WTC11 (cell line): ENCODE results near the gene ALK. TPM values are rescaled to one million over a fixed set of nuclear protein-coding genes. Genes with fewer than 3 reads are reported as not detected.

Experiments used
- ATAC-seq: fragments of 200-7000 bp; cut with Tn5 transposase; 2 replicates; pipeline ENCODE4 v1.10.0; 2021; ENCODE audit warnings: mild to moderate bottlenecking, moderate library complexity
- CTCF ChIA-PET: fragments of 300-600 bp; sonication (Branson Sonifier 250); formaldehyde crosslinking; loops from one replicate; lab custom pipeline; 2021; ENCODE audit warnings: antibody characterized with exemption; lab: Charles Lee
- POLR2A ChIA-PET: fragments of 350-600 bp; sonication (Branson Sonifier 250); formaldehyde crosslinking; loops from one replicate; lab custom pipeline; 2021; ENCODE audit warnings: antibody characterized with exemption; lab: Charles Lee
- DNase-seq: peaks from one replicate; pipeline ENCODE4 v3.0.0; 2021; ENCODE audit warnings: low spot score
- H3K27ac Mint-ChIP-seq: 2 replicates; pipeline ENCODE4 v1.8.0; 2021; ENCODE audit warnings: mixed read lengths
- H3K27me3 Mint-ChIP-seq: 2 replicates; pipeline ENCODE4 v1.8.0; 2021; ENCODE audit warnings: low read depth, mild to moderate bottlenecking, moderate library complexity, mixed read lengths
- H3K36me3 Mint-ChIP-seq: 2 replicates; pipeline ENCODE4 v1.8.0; 2021; ENCODE audit warnings: mixed read lengths
- H3K4me1 Mint-ChIP-seq: 2 replicates; pipeline ENCODE4 v1.8.0; 2022; ENCODE audit warnings: mixed read lengths
- H3K4me3 Mint-ChIP-seq: 2 replicates; pipeline ENCODE4 v1.8.0; 2021; ENCODE audit warnings: mild to moderate bottlenecking, moderate library complexity, mixed read lengths
- H3K9me3 Mint-ChIP-seq: 2 replicates; pipeline ENCODE4 v1.8.0; 2021; ENCODE audit warnings: mixed read lengths
- ATF1 ChIP-seq: sonication (generic); formaldehyde crosslinking; IDR thresholded peaks from 2 replicates; pipeline ENCODE4 v1.8.1; 2023; ENCODE audit warnings: mild to moderate bottlenecking, moderate library complexity, missing genetic modification reagents
- CREM ChIP-seq: sonication (generic); formaldehyde crosslinking; IDR thresholded peaks from 2 replicates; pipeline ENCODE4 v1.8.1; 2022; ENCODE audit warnings: mild to moderate bottlenecking, missing genetic modification reagents, moderate library complexity
- NFYB ChIP-seq: sonication (generic); formaldehyde crosslinking; conservative IDR thresholded peaks from 2 replicates; pipeline ENCODE4 v1.8.0; 2022; ENCODE audit warnings: low read depth, missing genetic modification reagents
- PRRX2 ChIP-seq: fragments of 250-450 bp; sonication (Bioruptor Pico); IDR thresholded peaks from 2 replicates; pipeline ENCODE4 v1.8.0; 2021; ENCODE audit warnings: mild to moderate bottlenecking
- SMAD3 ChIP-seq: sonication (generic); formaldehyde crosslinking; IDR thresholded peaks from 2 replicates; pipeline ENCODE4 v1.8.0; 2022; ENCODE audit warnings: missing genetic modification reagents, mild to moderate bottlenecking, borderline replicate concordance
- SMAD4 ChIP-seq: sonication (generic); formaldehyde crosslinking; IDR thresholded peaks from 2 replicates; pipeline ENCODE4 v1.8.0; 2022; ENCODE audit warnings: mild to moderate bottlenecking, missing genetic modification reagents
- TEAD4 ChIP-seq: sonication (generic); formaldehyde crosslinking; IDR thresholded peaks from 2 replicates; pipeline ENCODE4 v1.8.0; 2022; ENCODE audit warnings: mild to moderate bottlenecking, missing genetic modification reagents
- TP53 ChIP-seq: sonication (generic); formaldehyde crosslinking; IDR thresholded peaks from 2 replicates; pipeline ENCODE4 v1.8.1; 2023; ENCODE audit warnings: mild to moderate bottlenecking, missing genetic modification reagents
- ZBTB21 ChIP-seq: sonication (generic); formaldehyde crosslinking; IDR thresholded peaks from 2 replicates; pipeline ENCODE4 v1.8.1; 2023; ENCODE audit warnings: mild to moderate bottlenecking, missing genetic modification reagents, borderline replicate concordance
- ZBTB43 ChIP-seq: sonication (generic); formaldehyde crosslinking; IDR thresholded peaks from 2 replicates; pipeline ENCODE4 v1.8.1; 2023; ENCODE audit warnings: mild to moderate bottlenecking, missing genetic modification reagents
- ZNF138 ChIP-seq: sonication (generic); formaldehyde crosslinking; conservative IDR thresholded peaks from 2 replicates; pipeline ENCODE4 v1.8.1; 2022; ENCODE audit warnings: mild to moderate bottlenecking, moderate library complexity, missing genetic modification reagents
- ZNF317 ChIP-seq: sonication (generic); formaldehyde crosslinking; IDR thresholded peaks from 2 replicates; pipeline ENCODE4 v1.8.1; 2023; ENCODE audit warnings: low read depth, mild to moderate bottlenecking, moderate library complexity, missing genetic modification reagents, borderline replicate concordance
- total RNA-seq: library from RNA; stranded (reverse); gene quantifications from 3 replicates; pipeline ENCODE4 v1.2.3, GENCODE V29; 2021
- TF ChIP-seq, protein P1 (sequence below): sonication (generic); formaldehyde crosslinking; IDR thresholded peaks from 2 replicates; pipeline ENCODE4 v1.8.1; 2023; ENCODE audit warnings: mild to moderate bottlenecking, missing genetic modification reagents, borderline replicate concordance
- TF ChIP-seq, protein P2 (sequence below): fragments of 250-450 bp; sonication (Bioruptor Pico); IDR thresholded peaks from 2 replicates; pipeline ENCODE4 v1.9.0; 2021; ENCODE audit warnings: moderate library complexity, mild to moderate bottlenecking, inconsistent platforms, borderline replicate concordance
- TF ChIP-seq, protein P3 (sequence below): fragments of 250-450 bp; sonication (Bioruptor Pico); IDR thresholded peaks from 2 replicates; pipeline ENCODE4 v1.9.0; 2021; ENCODE audit warnings: mild to moderate bottlenecking, borderline replicate concordance
- TF ChIP-seq, protein P4 (sequence below): sonication (generic); formaldehyde crosslinking; IDR thresholded peaks from 2 replicates; pipeline ENCODE4 v1.8.1; 2023; ENCODE audit warnings: mild to moderate bottlenecking, missing genetic modification reagents
- TF ChIP-seq, protein P5 (sequence below): sonication (generic); formaldehyde crosslinking; IDR thresholded peaks from 2 replicates; pipeline ENCODE4 v1.8.1; 2022; ENCODE audit warnings: mild to moderate bottlenecking, missing genetic modification reagents, moderate library complexity, borderline replicate concordance

The ALK gene
- total RNA-seq, 1 experiment from 2014 or later: not detected

- no peak overlapping the region for H3K4me3 Mint-ChIP-seq
- TF ChIP-seq NFYB (no peak), SMAD4 (CRISPR knock-in tag) (no peak), ZBTB43 (no peak), CREM (CRISPR knock-in tag) (no peak), ATF1 (CRISPR knock-in tag) (no peak)
- TF ChIP-seq, protein P1, sequence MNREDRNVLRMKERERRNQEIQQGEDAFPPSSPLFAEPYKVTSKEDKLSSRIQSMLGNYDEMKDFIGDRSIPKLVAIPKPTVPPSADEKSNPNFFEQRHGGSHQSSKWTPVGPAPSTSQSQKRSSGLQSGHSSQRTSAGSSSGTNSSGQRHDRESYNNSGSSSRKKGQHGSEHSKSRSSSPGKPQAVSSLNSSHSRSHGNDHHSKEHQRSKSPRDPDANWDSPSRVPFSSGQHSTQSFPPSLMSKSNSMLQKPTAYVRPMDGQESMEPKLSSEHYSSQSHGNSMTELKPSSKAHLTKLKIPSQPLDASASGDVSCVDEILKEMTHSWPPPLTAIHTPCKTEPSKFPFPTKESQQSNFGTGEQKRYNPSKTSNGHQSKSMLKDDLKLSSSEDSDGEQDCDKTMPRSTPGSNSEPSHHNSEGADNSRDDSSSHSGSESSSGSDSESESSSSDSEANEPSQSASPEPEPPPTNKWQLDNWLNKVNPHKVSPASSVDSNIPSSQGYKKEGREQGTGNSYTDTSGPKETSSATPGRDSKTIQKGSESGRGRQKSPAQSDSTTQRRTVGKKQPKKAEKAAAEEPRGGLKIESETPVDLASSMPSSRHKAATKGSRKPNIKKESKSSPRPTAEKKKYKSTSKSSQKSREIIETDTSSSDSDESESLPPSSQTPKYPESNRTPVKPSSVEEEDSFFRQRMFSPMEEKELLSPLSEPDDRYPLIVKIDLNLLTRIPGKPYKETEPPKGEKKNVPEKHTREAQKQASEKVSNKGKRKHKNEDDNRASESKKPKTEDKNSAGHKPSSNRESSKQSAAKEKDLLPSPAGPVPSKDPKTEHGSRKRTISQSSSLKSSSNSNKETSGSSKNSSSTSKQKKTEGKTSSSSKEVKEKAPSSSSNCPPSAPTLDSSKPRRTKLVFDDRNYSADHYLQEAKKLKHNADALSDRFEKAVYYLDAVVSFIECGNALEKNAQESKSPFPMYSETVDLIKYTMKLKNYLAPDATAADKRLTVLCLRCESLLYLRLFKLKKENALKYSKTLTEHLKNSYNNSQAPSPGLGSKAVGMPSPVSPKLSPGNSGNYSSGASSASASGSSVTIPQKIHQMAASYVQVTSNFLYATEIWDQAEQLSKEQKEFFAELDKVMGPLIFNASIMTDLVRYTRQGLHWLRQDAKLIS (CRISPR knock-in tag): no peak
- TF ChIP-seq, protein P2, sequence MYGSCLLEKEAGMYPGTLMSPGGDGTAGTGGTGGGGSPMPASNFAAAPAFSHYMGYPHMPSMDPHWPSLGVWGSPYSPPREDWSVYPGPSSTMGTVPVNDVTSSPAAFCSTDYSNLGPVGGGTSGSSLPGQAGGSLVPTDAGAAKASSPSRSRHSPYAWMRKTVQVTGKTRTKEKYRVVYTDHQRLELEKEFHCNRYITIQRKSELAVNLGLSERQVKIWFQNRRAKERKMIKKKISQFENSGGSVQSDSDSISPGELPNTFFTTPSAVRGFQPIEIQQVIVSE (CRISPR knock-in tag): no peak
- ChIA-PET CTCF (no interaction called here), POLR2A (no interaction called here)
- H3K4me1 Mint-ChIP-seq: peaks cover 15% of the 10 kb centered on the region
- DNase-seq (no peak), ATAC-seq (no peak)
- H3K9me3 Mint-ChIP-seq: no peaks in the 10 kb centered on the region
- no peaks in the 10 kb centered on the region for H3K27me3 Mint-ChIP-seq
- no peaks in the 10 kb centered on the region for H3K36me3 Mint-ChIP-seq
- no peak overlapping the region for H3K27ac Mint-ChIP-seq
Measured at GRCh38 chr2:29218550-29219125, 702.7 kb downstream of the ALK start.

DNA sequence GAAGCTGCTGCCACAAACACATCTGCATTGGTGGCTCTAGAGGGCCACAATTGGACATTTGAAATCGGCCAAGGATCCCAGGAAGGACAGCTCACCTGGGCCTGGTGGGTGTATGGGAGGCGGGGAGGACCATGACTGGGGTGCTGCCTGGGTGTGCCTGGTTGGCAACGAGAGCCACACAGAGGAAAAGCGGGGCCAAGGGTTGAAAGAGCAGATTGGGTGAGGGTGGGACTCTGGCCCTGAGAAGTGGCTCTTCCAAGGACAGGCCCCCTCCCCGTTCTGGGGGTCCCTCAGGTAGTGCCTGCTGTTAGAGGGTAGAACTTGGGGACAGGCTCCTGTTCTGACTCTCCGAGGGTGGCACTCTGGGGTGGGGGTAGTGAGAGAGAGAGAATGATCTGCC lies 703.3 kb downstream of the ALK start:
- H3K27ac Mint-ChIP-seq: no peak overlapping the region
- ChIA-PET CTCF (no interaction called here), POLR2A (no interaction called here)
- H3K4me1 Mint-ChIP-seq: peaks cover 17% of the 10 kb centered on the region
- no peak overlapping the region for H3K4me3 Mint-ChIP-seq
- ATAC-seq: no peak
- DNase-seq: no peak
- H3K36me3 Mint-ChIP-seq: no peaks in the 10 kb centered on the region
- TF ChIP-seq ZNF317 (CRISPR knock-in tag): no peak
- TF ChIP-seq, all 79 proteins: peak for 0
- H3K27me3 Mint-ChIP-seq: no peaks in the 10 kb centered on the region
- no peaks in the 10 kb centered on the region for H3K9me3 Mint-ChIP-seq

DNA sequence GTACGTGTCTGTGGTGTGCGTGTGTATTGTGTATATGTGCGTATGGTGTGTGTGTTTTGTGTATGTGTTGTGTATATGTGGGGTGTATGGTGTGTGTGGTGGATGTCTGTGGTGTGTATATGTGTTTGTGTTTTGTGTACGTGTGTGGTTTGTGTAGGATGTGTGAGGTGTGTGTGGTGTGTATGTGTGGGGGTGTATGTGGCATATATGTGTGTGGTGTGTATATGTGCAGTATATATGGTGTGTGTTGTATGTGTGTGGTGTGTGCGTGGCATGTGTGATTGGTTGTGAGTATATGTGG lies 704.8 kb downstream of the ALK start:
- Mint-ChIP-seq H3K27ac (no peak overlapping the region), H3K36me3 (no peaks in the 10 kb centered on the region), H3K9me3 (no peaks in the 10 kb centered on the region), H3K27me3 (no peaks in the 10 kb centered on the region), H3K4me1 (peaks cover 17% of the 10 kb centered on the region), H3K4me3 (no peak overlapping the region)
- ChIA-PET POLR2A (no interaction called here), CTCF (interaction anchor here (1.0 kb wide), 1 partner anchor 22 kb away, joined by 3 read pairs; no protein-coding TSS in a partner anchor)
- no peak for ATAC-seq
- DNase-seq: no peak
- no peak for TF ChIP-seq ATF1 (CRISPR knock-in tag)
- no peak for TF ChIP-seq ZBTB21 (CRISPR knock-in tag)
- no peak for TF ChIP-seq PRRX2 (CRISPR knock-in tag)
- no peak for TF ChIP-seq TEAD4 (CRISPR knock-in tag)
- no peak for TF ChIP-seq SMAD3 (CRISPR knock-in tag)
- TF ChIP-seq CREM (CRISPR knock-in tag): no peak
- TF ChIP-seq, protein P3, sequence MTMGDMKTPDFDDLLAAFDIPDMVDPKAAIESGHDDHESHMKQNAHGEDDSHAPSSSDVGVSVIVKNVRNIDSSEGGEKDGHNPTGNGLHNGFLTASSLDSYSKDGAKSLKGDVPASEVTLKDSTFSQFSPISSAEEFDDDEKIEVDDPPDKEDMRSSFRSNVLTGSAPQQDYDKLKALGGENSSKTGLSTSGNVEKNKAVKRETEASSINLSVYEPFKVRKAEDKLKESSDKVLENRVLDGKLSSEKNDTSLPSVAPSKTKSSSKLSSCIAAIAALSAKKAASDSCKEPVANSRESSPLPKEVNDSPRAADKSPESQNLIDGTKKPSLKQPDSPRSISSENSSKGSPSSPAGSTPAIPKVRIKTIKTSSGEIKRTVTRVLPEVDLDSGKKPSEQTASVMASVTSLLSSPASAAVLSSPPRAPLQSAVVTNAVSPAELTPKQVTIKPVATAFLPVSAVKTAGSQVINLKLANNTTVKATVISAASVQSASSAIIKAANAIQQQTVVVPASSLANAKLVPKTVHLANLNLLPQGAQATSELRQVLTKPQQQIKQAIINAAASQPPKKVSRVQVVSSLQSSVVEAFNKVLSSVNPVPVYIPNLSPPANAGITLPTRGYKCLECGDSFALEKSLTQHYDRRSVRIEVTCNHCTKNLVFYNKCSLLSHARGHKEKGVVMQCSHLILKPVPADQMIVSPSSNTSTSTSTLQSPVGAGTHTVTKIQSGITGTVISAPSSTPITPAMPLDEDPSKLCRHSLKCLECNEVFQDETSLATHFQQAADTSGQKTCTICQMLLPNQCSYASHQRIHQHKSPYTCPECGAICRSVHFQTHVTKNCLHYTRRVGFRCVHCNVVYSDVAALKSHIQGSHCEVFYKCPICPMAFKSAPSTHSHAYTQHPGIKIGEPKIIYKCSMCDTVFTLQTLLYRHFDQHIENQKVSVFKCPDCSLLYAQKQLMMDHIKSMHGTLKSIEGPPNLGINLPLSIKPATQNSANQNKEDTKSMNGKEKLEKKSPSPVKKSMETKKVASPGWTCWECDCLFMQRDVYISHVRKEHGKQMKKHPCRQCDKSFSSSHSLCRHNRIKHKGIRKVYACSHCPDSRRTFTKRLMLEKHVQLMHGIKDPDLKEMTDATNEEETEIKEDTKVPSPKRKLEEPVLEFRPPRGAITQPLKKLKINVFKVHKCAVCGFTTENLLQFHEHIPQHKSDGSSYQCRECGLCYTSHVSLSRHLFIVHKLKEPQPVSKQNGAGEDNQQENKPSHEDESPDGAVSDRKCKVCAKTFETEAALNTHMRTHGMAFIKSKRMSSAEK: no peak
- TF ChIP-seq, protein P4, sequence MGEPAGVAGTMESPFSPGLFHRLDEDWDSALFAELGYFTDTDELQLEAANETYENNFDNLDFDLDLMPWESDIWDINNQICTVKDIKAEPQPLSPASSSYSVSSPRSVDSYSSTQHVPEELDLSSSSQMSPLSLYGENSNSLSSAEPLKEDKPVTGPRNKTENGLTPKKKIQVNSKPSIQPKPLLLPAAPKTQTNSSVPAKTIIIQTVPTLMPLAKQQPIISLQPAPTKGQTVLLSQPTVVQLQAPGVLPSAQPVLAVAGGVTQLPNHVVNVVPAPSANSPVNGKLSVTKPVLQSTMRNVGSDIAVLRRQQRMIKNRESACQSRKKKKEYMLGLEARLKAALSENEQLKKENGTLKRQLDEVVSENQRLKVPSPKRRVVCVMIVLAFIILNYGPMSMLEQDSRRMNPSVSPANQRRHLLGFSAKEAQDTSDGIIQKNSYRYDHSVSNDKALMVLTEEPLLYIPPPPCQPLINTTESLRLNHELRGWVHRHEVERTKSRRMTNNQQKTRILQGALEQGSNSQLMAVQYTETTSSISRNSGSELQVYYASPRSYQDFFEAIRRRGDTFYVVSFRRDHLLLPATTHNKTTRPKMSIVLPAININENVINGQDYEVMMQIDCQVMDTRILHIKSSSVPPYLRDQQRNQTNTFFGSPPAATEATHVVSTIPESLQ (CRISPR knock-in tag): no peak
- TF ChIP-seq ZNF138 (CRISPR knock-in tag): no peak
- TF ChIP-seq, protein P5, sequence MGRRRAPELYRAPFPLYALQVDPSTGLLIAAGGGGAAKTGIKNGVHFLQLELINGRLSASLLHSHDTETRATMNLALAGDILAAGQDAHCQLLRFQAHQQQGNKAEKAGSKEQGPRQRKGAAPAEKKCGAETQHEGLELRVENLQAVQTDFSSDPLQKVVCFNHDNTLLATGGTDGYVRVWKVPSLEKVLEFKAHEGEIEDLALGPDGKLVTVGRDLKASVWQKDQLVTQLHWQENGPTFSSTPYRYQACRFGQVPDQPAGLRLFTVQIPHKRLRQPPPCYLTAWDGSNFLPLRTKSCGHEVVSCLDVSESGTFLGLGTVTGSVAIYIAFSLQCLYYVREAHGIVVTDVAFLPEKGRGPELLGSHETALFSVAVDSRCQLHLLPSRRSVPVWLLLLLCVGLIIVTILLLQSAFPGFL (CRISPR knock-in tag): no peak
- TF ChIP-seq NFYB: no peak
- no peak for TF ChIP-seq TP53
